HG02970 (cell line): Measurements from ENCODE around the gene ELOVL4.

Source experiments
- ATAC-seq: cut with Tn5 transposase; IDR thresholded peaks from one replicate; pipeline ENCODE4 v1.9.1; 2021; ENCODE audit warnings: mild to moderate bottlenecking, moderate library complexity, moderate number of reproducible peaks; ENCODE audit not compliant: unreplicated experiment, low FRiP score

The ELOVL4 gene

DNA sequence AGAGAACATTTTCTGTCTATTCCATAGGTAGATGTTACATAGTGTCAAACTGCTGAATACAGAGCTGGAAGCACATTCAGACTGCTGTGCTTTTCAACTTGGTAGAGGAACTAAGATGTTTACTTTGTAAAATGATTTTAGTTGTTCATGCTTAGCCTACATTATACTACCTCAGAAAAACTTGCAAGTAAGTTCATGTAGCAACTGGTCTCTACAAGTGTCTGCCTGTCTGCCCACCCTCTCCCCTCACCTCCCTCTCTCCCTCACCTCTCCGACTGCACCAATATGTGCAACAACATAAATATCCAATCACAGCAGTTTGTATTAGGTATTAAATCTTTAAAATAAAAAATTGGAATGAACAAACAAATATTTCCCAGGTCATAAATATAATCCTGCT, 25.3 kb downstream of the ELOVL4 start:
- ATAC-seq = no peak

DNA sequence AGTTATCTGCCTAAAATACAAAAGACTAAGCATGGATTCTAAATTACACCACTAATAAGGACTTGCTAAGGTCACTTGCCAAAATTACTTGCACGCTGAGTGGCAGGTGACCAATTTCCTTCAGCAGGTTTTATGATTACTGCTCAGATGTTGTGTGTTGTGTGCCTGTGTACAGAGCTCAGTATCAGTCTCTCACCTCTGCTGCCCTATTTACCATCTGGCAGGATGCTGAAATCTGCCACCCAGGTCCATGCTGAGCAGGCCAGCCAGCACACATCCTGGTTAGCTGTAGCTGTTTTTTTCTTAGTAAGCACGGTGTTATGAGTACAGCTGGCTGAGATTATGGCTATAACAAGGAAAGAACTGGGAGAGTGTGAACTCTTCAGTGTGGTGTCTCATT, 34.0 kb downstream of the ELOVL4 start:
- ATAC-seq = no peak

DNA sequence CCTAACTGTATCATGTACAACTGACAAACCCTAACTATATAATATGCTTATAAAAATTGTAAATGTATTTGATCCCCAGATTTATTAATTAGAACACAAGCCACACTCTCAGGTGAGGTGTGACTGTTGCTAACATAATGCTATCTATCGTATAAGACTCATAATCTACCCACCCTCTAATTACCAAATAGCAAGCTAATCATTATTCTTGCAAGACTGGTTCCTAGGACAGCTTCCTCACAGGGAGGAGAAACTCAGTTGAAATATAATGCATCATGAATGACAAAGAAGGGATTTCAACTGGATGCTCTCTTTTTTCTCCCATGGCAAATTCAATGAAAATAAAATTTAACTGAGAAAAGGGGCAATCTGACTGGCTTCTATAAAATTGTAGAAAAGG, 35.4 kb downstream of the ELOVL4 start:
- no peak for ATAC-seq

DNA sequence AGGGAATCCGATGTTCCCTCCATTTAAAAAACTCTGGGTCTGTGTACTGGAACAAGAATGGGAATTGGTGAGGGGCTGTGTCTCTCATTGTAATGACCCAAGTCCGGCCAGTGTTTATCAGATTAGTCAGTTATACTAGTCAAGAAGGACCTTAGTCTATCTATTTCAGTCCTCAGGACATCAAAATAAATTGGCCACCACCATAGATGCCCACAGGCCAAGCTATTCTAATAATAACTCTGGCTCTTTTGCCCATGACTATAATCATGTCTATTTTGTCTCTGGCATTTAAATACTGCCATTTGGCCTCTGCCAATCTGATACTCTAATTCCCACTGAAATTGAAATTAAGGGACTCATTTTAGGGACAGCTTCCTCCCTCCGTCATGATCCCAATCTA, 37.8 kb downstream of the ELOVL4 start:
- ATAC-seq = no peak

DNA sequence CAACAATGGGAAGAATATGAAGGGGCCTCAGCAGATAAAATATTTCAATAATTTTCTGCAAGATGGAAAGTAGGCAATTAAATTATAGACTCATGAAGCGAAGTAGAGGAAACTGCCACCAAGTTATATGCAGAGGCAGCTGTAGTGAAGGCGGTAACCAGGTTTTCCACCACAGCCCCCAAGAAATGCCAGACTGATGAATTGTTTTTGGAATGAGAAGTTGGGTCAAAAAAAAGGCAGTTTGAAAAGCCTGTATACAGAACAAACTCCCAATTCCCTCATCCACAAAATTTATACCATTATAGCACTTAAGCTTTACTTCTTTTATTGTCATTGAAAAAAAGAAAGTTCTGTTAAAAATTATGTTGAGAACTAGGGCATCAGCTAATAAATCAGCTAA, 45.3 kb downstream of the ELOVL4 start:
- no peak for ATAC-seq

DNA sequence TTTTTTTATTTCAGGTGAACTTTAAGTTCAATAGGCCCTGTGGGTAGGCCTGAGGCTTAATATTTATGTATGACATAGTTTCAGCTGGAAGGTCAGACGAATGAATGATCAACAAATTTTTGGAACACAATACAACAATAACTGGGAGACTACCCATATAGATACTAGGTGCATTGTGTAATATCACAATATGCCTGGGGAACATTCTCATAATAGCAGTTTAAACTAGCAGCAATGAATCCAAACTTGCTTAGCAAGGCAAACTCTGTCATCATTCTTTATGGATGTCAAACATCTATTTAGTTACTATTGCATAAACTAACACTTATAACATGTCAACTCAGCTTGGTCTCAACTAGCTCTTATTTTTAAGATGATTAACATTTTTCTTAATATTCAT, 49.3 kb downstream of the ELOVL4 start:
- ATAC-seq = no peak

DNA sequence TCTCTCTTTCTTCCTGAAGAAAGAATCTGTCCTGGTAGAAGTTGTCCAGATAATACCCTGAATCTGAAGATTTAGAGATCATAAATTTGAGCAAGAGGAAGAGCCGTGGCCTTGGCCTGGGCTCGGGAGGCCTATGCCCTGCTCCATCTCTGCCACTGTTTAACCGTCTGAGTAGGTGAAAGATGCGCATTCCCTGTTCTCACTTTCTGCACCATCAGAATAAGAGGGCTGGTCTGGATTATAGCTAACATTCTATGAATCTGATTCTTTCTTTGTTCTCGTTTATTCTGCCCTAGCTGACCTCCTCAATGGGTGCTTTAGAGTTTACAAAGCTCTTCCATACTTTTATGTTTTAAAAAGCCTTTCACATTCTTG, 51.3 kb downstream of the ELOVL4 start:
- no peak for ATAC-seq

DNA sequence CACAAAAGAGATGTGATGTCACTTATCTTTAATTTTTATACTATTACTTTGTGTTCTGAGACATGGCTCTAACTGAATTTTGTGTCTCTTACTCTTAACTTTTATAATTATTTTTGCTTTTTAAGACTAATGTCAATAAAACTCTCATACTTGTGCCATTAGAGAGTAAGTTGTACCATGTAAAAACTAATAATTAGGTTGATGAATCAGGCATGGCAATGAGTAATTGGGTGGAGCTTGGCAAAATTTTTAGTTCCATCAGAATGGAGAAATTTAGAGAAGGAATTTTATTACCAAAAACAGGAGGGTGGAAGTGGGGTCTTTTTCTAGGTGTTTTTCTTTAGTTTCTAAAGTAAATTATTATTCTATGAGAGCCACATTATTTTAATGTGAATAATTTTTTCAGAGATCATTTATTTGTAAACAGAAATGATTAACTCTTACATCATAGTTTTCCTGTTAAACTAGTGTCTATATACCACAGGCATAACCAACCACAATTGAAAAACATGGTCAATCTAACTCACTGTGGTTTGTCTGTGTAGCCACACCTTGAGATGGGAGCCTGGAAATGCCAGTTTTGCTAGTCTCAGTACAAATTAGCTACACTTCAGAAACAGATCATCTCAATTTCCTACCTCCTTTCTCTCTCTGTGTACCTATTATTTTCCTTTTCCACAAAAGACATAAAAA, 51.8 kb downstream of the ELOVL4 start:
- ATAC-seq = no peak

DNA sequence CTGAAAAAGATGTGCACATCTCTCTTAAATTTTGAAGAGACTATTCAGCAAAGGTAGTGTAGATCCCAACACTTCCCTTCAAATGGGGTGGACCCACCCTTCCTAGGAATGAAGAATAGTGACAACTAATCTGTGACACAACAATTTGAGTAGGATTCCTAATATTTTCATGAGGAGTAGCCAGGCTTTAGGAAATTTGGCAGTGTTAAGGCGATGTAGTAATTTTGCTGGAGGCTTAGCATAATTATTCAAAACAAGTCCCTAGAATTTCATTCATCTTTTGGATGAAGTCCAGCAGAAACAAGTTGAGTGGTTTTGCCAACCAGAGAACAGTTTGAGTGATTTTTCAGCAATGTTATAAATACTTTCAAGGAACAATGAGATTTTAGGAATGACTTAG, 52.4 kb downstream of the ELOVL4 start:
- ATAC-seq = no peak

DNA sequence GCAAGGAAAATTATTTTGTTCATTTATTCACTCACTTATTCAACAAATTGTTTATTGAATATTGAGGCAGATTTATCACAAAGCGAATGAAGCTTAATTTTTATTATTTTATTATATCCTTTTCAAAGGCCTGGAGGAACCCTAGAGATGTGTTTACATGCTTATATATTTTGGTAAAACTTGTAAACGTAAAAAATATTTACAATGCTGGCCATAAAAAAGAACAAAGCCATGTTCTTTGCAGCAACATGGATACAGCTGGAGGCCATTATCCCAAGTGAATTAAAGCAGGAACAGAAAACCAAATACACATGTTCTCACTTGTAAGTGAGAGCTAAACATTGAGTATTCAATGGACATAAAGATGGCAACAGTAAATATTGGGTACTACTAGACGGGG, 58.8 kb downstream of the ELOVL4 start:
- no peak for ATAC-seq

DNA sequence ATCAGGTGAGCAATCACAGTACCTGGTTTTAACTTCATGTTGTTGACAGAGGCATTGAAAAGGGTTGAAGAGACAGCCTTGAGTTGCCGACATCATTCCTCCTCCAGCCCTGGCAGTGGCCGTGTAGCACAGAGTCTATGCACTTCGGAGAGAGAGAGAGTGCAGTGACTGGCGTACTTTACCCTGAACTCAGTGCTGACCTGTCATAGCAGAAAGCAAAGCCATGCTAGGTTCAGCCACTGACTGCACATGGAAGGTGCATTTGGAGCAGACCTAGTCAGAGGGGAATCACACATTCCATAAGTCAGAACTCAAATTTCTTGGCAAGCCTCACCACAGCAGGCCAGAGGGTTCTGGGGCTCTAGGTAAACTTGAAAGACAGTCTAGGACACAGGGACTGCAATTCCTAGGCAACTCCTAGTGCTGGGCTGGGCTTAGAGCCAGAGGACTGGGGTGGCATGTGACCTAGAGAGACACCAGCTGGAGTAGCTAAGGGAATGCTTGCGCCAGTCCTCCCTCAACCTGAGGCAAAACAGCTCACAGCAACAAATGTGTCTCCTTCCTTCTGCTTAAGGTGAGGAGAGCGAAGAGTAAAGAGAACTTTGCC, 69.1 kb downstream of the ELOVL4 start:
- no peak for ATAC-seq

DNA sequence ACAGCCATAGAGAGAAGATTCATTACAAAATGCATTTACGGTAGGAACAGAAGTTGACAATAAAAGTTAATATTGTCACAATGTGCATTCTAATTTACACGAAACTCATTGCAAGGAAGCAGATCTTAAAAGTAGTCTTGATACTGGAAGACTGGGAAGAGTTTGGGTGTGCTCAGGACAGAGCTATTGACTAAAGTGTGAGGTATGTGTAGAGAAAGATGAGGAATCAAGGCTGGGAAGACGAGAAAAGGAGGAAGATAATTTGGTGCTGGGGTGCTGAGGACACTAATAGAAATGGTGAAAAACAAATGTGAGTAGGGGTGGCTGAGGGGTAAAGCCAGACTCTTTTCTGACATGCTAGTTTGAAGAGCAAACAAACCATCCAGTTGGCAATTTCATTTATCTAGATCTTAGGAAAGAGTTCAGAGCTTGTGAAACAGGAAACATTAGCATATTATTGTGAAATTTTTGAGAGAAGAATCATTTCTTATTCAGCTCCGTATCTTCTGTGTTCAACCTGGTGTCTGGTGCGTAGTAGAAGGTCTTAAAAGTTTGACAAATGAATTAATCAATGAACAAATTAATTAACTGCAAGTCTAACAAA, 72.7 kb downstream of the ELOVL4 start:
- ATAC-seq = no peak

DNA sequence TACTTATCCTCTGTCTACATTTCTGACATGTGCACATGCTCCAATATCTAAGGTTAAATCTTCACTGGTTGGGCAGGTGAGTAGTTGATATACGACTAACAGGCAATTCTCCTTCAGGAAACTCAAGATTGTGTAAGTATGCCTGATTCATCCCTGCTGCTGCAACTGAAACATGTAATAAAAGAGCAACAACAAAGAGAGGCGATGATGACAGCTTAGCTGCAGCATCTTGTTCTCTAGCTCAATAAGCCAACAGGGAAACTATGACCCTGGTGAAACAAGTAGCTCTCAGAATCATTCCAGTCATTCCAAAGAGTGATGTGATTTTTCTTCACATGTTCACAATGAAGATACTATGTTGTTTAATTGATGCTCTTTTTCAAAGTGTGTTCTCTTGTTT, 74.4 kb downstream of the ELOVL4 start:
- ATAC-seq = no peak

DNA sequence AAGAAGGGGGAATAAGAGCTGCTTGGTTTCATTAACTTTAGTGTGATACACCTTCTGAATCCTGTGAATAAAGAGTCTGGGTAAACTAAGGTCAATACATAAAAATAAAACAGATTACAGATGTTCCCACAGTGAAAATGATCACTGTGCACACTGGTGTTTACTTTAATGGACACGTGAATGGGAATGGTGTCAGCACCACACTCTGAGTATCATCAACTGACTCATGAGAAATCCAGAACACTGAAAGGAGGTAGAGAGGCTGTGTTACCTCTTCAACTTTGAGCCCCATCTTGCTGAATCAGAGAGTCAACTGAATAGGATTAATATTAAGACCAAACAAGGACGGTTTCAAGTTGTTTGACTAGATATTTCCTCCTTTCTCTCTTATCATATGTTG, 75.0 kb downstream of the ELOVL4 start:
- no peak for ATAC-seq

DNA sequence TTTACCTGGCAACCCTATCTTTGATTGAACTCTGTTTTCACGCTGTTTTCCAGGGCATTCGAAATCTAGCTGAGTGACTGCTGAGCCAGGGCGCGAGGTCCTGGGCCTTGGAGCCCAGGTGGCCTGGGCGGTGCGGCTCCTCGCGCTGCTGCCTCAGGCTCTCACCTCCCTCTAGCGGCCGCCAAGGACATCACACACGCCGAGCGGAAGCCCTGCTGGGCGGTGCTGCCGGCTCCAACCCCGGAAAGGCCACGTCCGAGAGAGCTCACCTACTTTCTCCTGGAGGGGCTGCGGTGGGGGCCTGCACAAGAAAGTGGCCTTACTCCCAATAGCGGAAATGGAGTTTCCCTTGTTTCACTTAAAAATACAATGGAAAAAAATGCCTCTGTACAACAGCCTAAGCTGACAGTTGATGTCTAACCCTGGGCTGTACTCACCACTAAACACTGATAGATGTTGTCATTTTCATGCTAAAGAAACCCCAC, 77.7 kb downstream of the ELOVL4 start:
- peak; percentile 100 for ATAC-seq

DNA sequence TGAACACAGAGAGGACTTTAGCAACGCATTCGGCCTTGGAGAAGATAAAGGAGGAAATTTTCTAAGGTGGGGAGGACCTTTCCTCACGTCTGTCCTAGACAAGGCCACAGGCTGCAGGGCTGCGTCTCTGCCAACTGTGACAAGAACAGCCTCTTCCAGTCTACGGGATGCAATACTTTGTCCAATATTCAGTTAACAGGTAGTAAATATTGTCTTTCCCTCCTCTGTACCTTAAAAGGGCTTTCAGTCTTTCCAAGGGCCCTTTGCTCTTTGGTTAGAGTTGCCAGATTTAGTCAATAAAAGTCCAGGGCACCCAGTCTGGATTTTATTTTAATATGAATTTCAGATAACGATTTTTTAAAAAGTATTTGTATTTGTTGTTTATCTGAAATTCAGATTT, 78.2 kb downstream of the ELOVL4 start:
- ATAC-seq = no peak

DNA sequence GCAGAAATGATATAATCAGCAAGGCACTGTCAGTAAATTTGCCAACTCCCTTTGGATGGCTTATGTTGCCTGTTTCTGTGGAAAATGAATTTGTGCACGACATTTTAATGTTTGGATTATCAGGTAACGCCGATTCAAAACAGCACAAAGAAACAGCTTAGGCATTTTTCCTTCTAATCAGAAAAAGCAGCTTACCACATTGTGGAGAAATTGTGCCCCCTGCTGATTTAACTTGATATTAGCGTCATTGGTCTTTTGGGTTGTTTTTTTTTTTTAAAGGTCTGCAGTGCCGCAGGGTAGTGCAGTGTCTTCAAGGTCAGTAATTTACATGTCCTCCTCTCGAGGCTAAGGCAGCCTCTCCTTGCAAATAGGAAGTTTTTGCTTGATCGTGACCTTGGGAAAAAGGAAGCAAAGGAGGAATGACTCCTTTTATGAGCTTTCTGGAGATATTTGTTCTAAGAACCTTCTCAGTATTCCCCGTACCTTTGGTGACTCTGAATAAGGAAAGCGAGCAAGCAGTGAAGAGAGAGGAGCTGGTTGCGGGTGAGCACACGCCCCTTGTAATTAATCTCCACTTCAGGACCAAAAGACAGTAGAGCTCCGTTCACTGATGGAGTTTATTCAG, 79.1 kb downstream of the ELOVL4 start:
- peak; percentile 49 for ATAC-seq
